GM12878 (cell line): ENCODE data around the gene BRIX1. TPM values are rescaled to one million over a fixed set of nuclear protein-coding genes. Genes with fewer than 3 reads are reported as not detected.

Experiments
- ATAC-seq: fragments of 200-7000 bp; cut with Tn5 transposase; 3 replicates; pipeline ENCODE4 v1.9.1; 2020; ENCODE audit warnings: mild to moderate bottlenecking, moderate library complexity
- BruUV-seq: library from RNA; stranded (reverse); fragments of 400-500 nt; replicated peaks from 2 replicates; lab custom pipeline; 2021; lab: Mats Ljungman, UMichigan
- CTCF ChIA-PET: fragments of 300-600 bp; sonication (Branson Sonifier 250); formaldehyde crosslinking; extraction: SDS; loops from one replicate; lab custom pipeline; 2021; ENCODE audit warnings: inconsistent platforms; lab: Yijun Ruan, JAX
- POLR2A ChIA-PET: fragments of 350-600 bp; formaldehyde crosslinking; extraction: SDS; loops from one replicate; lab custom pipeline; 2021; ENCODE audit warnings: inconsistent platforms; lab: Charles Lee
- RAD21 ChIA-PET: fragments of 300-600 bp; sonication (Branson Sonifier 250); formaldehyde crosslinking; loops from one replicate; lab custom pipeline; 2023; ENCODE audit warnings: antibody characterized with exemption; ENCODE audit not compliant: unreplicated experiment; lab: Charles Lee
- SMC1A ChIA-PET: fragments of 300-600 bp; sonication (Branson Sonifier 250); formaldehyde crosslinking; loops from one replicate; lab custom pipeline; 2023; ENCODE audit not compliant: unreplicated experiment, uncharacterized antibody; lab: Charles Lee
- DNase-seq: peaks from one replicate; pipeline ENCODE4 v3.0.0-alpha.2; 2011; ENCODE audit warnings: low read depth, low spot score
- FAIRE-seq: peaks from 3 replicates; lab custom pipeline; 2011; peaks lifted over from hg19 to GRCh38; lab: Jason Lieb, UNC
- H2AFZ ChIP-seq: 2 replicates; pipeline ENCODE4 v1.6.0; 2011; ENCODE audit warnings: low read depth, low read length, control low read depth; ENCODE audit not compliant: control insufficient read depth
- H3K27ac ChIP-seq: 2 replicates; pipeline ENCODE4 v1.5.1; 2011; ENCODE audit warnings: control low read depth; ENCODE audit not compliant: control insufficient read depth, insufficient read depth
- H3K27me3 ChIP-seq, 2 experiments: replicated peaks in 1 of 2; 2 replicates each; pipeline versions ENCODE4 v1.6.0 to v1.6.1; 2011; ENCODE audit warnings: low read length in 1 of 2; ENCODE audit not compliant: control insufficient read depth in 2 of 2, insufficient read depth in 2 of 2
- H3K36me3 ChIP-seq, 2 experiments: 2 replicates each; pipeline ENCODE4 v1.5.1; 2011; ENCODE audit warnings: low read length in 1 of 2; ENCODE audit not compliant: control insufficient read depth in 2 of 2, insufficient read depth in 2 of 2
- H3K4me1 ChIP-seq: 2 replicates; pipeline ENCODE4 v1.6.1; 2011; ENCODE audit warnings: mild to moderate bottlenecking, low read length, moderate library complexity, mixed read lengths; ENCODE audit not compliant: control insufficient read depth, insufficient read depth
- H3K4me2 ChIP-seq: 2 replicates; pipeline ENCODE4 v1.6.0; 2011; ENCODE audit warnings: control low read depth; ENCODE audit not compliant: control insufficient read depth, insufficient read depth
- H3K4me3 ChIP-seq: fragments of 200-600 bp; sonication (generic); 2 replicates; pipeline ENCODE4 v1.5.1; 2016
- H3K79me2 ChIP-seq: 2 replicates; pipeline ENCODE4 v1.6.0; 2011; ENCODE audit warnings: low read length; ENCODE audit not compliant: control insufficient read depth, insufficient read depth
- H3K9ac ChIP-seq: 2 replicates; pipeline ENCODE4 v1.8.0; 2011; ENCODE audit warnings: low read length, control low read depth, mixed read lengths; ENCODE audit not compliant: control insufficient read depth, insufficient read depth
- H3K9me3 ChIP-seq: replicated peaks from 3 replicates; pipeline ENCODE4 v1.5.1; 2011; ENCODE audit warnings: mild to moderate bottlenecking, low read length; ENCODE audit not compliant: control insufficient read depth, insufficient read depth
- H4K20me1 ChIP-seq: 2 replicates; pipeline ENCODE4 v1.6.0; 2011; ENCODE audit not compliant: control insufficient read depth, insufficient read depth
- ETV6 ChIP-seq, 2 experiments: fragments of 450-650 bp in 1 of 2; IDR thresholded peaks in 1 of 2; conservative IDR thresholded peaks in 1 of 2; 2 replicates each; pipeline ENCODE4 v1.6.1; 2014; ENCODE audit warnings: antibody characterized with exemption in 1 of 2, borderline replicate concordance in 1 of 2, low read depth in 1 of 2, mild to moderate bottlenecking in 1 of 2, moderate library complexity in 1 of 2
- FOS ChIP-seq: IDR thresholded peaks from 3 replicates; pipeline ENCODE4 v1.6.1; 2011; ENCODE audit warnings: borderline replicate concordance; ENCODE audit not compliant: insufficient read length; ENCODE audit errors: extremely low read depth
- GATAD2B ChIP-seq: fragments of 450-650 bp; conservative IDR thresholded peaks from 2 replicates; pipeline ENCODE4 v1.6.1; 2017; ENCODE audit warnings: low read depth, mild to moderate bottlenecking, moderate library complexity
- HCFC1 ChIP-seq: fragments of 150-350 bp; IDR thresholded peaks from 2 replicates; pipeline ENCODE4 v1.6.1; 2014; ENCODE audit warnings: low read length
- IKZF1 ChIP-seq: fragments of 450-650 bp; conservative IDR thresholded peaks from 2 replicates; pipeline ENCODE4 v1.6.1; 2017; ENCODE audit warnings: antibody characterized with exemption, mild to moderate bottlenecking
- KLF5 ChIP-seq: fragments of 450-650 bp; IDR thresholded peaks from 2 replicates; pipeline ENCODE4 v1.6.1; 2014; ENCODE audit warnings: mild to moderate bottlenecking; ENCODE audit not compliant: partially characterized antibody
- MAX ChIP-seq: IDR thresholded peaks from 2 replicates; pipeline ENCODE4 v1.6.1; 2012; ENCODE audit warnings: low read depth, low read length, improper control_type of control experiment
- POLR2AphosphoS5 ChIP-seq: IDR thresholded peaks from 2 replicates; pipeline ENCODE4 v1.6.1; 2011; ENCODE audit warnings: mild to moderate bottlenecking, low read length, inconsistent platforms
- RUNX3 ChIP-seq: IDR thresholded peaks from 2 replicates; pipeline ENCODE4 v1.6.1; 2012; ENCODE audit warnings: low read length, inconsistent platforms
- SMAD5 ChIP-seq: IDR thresholded peaks from 2 replicates; pipeline ENCODE4 v1.6.1; 2016; ENCODE audit warnings: antibody characterized with exemption, low read depth
- TBL1XR1 ChIP-seq: IDR thresholded peaks from 2 replicates; pipeline ENCODE4 v1.6.1; 2012; ENCODE audit warnings: low read depth, low read length, improper control_type of control experiment
- TCF12 ChIP-seq: IDR thresholded peaks from 2 replicates; pipeline ENCODE4 v1.6.1; 2011; ENCODE audit warnings: low read depth, mild to moderate bottlenecking, low read length
- ZBED1 ChIP-seq: IDR thresholded peaks from 2 replicates; pipeline ENCODE4 v1.6.1; 2016; ENCODE audit warnings: borderline replicate concordance
- ZNF24 ChIP-seq: fragments of 450-650 bp; IDR thresholded peaks from 2 replicates; pipeline ENCODE4 v1.6.1; 2017; ENCODE audit warnings: antibody characterized with exemption, mild to moderate bottlenecking
- WGBS: methylation state at CpG from one replicate; pipeline ENCODE4 v1.1.6; 2016; ENCODE audit warnings: low lambda C conversion rate; ENCODE audit not compliant: insufficient replicate concordance, insufficient coverage; ENCODE audit errors: missing lambda C conversion rate; 5-methylcytosine and 5-hydroxymethylcytosine counted together
- in situ Hi-C: fragments of 300-500 bp; cut with MboI; formaldehyde crosslinking; loops from 9 replicates; pipeline ENCODE4 v1.14.3; 2018; ENCODE audit warnings: mixed read lengths
- intact Hi-C: fragments of 100-400 bp; cut with micrococcal nuclease; formaldehyde crosslinking; loops from one replicate; pipeline ENCODE4 v1.14.2; 2022; ENCODE audit not compliant: unreplicated experiment
- polyA plus RNA-seq, 11 experiments: library from polyadenylated mRNA; depleted of rRNA in 4 of 11; unstranded in 6 of 11; stranded (reverse) in 5 of 11; fragments of >200 nt; fragmentation: Nextera tagmentation in 4 of 11; fragmentation: Illumina TruSeq in 1 of 11; extraction: Ambion mirVana in 4 of 11; extraction: Trizol in 1 of 11; gene quantifications; 1 replicate in 1 of 11; 2 replicates in 10 of 11; pipeline versions ENCODE4 v1.2.1 to v1.2.3, GENCODE V29; 2011 to 2016; ENCODE audit warnings: inconsistent platforms in 2 of 11, missing spikeins in 2 of 11, low read depth in 1 of 11
- total RNA-seq, 4 experiments: library from RNA; depleted of rRNA in 3 of 4; stranded (reverse); fragments of >200 nt in 3 of 4; fragmentation: Illumina TruSeq in 1 of 4; extraction: Trizol in 1 of 4; gene quantifications; 2 replicates each; pipeline versions ENCODE4 v1.2.1 to v1.2.3, GENCODE V29; 2013 to 2021
- TF ChIP-seq, protein P1 (sequence below): fragments of 450-650 bp; IDR thresholded peaks from 2 replicates; pipeline ENCODE4 v1.6.1; 2018; ENCODE audit warnings: borderline replicate concordance, mild to moderate bottlenecking; ENCODE audit not compliant: partially characterized antibody
- TF ChIP-seq, protein P2 (sequence below): fragments of 450-650 bp; formaldehyde crosslinking; IDR thresholded peaks from 2 replicates; pipeline ENCODE4 v1.5.0; 2022; ENCODE audit warnings: mild to moderate bottlenecking, missing genetic modification characterization

The BRIX1 gene
- total and polyA plus RNA-seq, 10 of the 15 experiments (the other 5 are each of a cell fraction or from before 2014, with no cell fraction given): 48.3 to 119 (median 78.9) TPM

DNA sequence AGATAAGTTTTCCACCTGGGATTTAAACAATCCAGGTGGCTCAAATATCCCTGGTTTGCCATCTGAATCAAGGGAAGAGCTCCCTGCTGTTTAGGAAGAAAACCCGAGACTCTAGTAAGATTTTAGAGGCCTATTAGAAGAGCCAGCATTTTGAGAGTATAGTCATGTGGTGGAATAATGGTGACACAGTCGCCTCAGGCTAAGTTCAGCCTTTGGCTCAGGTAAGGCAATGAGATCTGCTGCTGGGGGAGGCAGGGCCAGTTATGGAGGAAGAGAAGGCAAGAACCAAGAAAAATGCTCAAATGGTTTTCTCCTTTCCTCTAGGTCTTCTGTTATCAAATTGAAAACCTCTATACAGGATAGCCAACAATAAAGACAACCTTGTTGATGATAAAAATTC, 16.4 kb upstream of the BRIX1 start:
- Histone ChIP-seq H4K20me1 (no peaks in the 10 kb centered on the region), H3K27ac (no peak overlapping the region)
- CTCF ChIA-PET: interaction anchor here (0.7 to 5.7 kb wide), 19 partner anchors 8 to 431 kb away, joined by 3 to 44 read pairs (median 6); partner anchors contain the start of genes BRIX1, DNAJC21 and RAD1
- TF ChIP-seq TCF12 (no peak), TBL1XR1 (no peak), IKZF1 (no peak), MAX (no peak), RUNX3 (no peak), GATAD2B (no peak), ETV6 (conservative IDR thresholded peaks at IDR 0.05 in 1 of 2, IDR thresholded peaks at IDR 0.05 in 1 of 2; ENCODE audit: borderline replicate concordance in 1 of 2, low read depth in 1 of 2) (no peak), FOS (no peak), ZBED1 (no peak), HCFC1 (no peak), POLR2AphosphoS5 (no peak), KLF5 (no peak), ZNF24 (no peak), SMAD5 (no peak)
- TF ChIP-seq, protein P1, sequence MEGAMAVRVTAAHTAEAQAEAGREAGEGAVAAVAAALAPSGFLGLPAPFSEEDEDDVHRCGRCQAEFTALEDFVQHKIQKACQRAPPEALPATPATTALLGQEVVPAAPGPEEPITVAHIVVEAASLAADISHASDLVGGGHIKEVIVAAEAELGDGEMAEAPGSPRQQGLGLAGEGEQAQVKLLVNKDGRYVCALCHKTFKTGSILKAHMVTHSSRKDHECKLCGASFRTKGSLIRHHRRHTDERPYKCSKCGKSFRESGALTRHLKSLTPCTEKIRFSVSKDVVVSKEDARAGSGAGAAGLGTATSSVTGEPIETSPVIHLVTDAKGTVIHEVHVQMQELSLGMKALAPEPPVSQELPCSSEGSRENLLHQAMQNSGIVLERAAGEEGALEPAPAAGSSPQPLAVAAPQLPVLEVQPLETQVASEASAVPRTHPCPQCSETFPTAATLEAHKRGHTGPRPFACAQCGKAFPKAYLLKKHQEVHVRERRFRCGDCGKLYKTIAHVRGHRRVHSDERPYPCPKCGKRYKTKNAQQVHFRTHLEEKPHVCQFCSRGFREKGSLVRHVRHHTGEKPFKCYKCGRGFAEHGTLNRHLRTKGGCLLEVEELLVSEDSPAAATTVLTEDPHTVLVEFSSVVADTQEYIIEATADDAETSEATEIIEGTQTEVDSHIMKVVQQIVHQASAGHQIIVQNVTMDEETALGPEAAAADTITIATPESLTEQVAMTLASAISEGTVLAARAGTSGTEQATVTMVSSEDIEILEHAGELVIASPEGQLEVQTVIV: no peak
- TF ChIP-seq, protein P2, sequence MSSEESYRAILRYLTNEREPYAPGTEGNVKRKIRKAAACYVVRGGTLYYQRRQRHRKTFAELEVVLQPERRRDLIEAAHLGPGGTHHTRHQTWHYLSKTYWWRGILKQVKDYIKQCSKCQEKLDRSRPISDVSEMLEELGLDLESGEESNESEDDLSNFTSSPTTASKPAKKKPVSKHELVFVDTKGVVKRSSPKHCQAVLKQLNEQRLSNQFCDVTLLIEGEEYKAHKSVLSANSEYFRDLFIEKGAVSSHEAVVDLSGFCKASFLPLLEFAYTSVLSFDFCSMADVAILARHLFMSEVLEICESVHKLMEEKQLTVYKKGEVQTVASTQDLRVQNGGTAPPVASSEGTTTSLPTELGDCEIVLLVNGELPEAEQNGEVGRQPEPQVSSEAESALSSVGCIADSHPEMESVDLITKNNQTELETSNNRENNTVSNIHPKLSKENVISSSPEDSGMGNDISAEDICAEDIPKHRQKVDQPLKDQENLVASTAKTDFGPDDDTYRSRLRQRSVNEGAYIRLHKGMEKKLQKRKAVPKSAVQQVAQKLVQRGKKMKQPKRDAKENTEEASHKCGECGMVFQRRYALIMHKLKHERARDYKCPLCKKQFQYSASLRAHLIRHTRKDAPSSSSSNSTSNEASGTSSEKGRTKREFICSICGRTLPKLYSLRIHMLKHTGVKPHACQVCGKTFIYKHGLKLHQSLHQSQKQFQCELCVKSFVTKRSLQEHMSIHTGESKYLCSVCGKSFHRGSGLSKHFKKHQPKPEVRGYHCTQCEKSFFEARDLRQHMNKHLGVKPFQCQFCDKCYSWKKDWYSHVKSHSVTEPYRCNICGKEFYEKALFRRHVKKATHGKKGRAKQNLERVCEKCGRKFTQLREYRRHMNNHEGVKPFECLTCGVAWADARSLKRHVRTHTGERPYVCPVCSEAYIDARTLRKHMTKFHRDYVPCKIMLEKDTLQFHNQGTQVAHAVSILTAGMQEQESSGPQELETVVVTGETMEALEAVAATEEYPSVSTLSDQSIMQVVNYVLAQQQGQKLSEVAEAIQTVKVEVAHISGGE (CRISPR knock-in tag): no peak
- TF ChIP-seq, all 136 proteins: peak for 0
- RAD21 ChIA-PET: interaction anchor here (1.3 to 1.6 kb wide), 5 partner anchors 16 to 424 kb away, joined by 3 to 8 read pairs (median 3); partner anchors contain the start of genes BRIX1 and RAD1
- in situ Hi-C loops (no loop called here), intact Hi-C loops (no loop called here)
- Histone ChIP-seq H3K4me1 (no peaks in the 10 kb centered on the region), H3K36me3 (no peaks in the 10 kb centered on the region), H3K9me3 (no peaks in the 10 kb centered on the region), H3K9ac (no peak overlapping the region), H3K4me3 (no peak overlapping the region), H3K27me3 (no peaks in the 10 kb centered on the region), H3K79me2 (no peaks in the 10 kb centered on the region), H2AFZ (no peak overlapping the region), H3K4me2 (no peak overlapping the region)
- 65% methylated on average over 2 of the region's 2 CpGs for WGBS
- POLR2A ChIA-PET: no interaction called here
- BruUV-seq: no TSS peak
- SMC1A ChIA-PET: interaction anchor here (0.8 to 2.6 kb wide), 8 partner anchors 13 to 413 kb away, joined by 3 to 19 read pairs (median 6); no protein-coding TSS in a partner anchor
- DNase-seq: no peak
- no peak for ATAC-seq
- no peak for FAIRE-seq
